Skeletal muscle cell (primary cell): ENCODE results near the gene MUS81.

ENCODE experiments used
- DNase-seq: peaks from one replicate; pipeline ENCODE4 v3.0.0-alpha.2; 2010; ENCODE audit warnings: low read depth
- H3K4me3 ChIP-seq: 2 replicates; pipeline ENCODE4 v1.5.1; 2011; ENCODE audit warnings: low read depth, mild to moderate bottlenecking, control low read depth, low read length, moderate library complexity

Gene MUS81

GRCh38 chr11:65857853-65858680, 2.2 kb upstream of the MUS81 start, which contains the start of gene CFL1:
Gene CFL1, minus strand, starts transcription at chr11:65858180. Its CDS starts 81 bp downstream, at chr11:65858099.
- DNase-seq = peak; percentile 93
- peak within 1 kb of the TSS; percentile 97 for H3K4me3 ChIP-seq

- DNase-seq = no peak
- peak overlapping the region; percentile 97 for H3K4me3 ChIP-seq
Observed at GRCh38 chr11:65858681-65859087, 1.5 kb upstream of the MUS81 start.

- peak overlapping the region; percentile 97 for H3K4me3 ChIP-seq
- DNase-seq = peak; percentile 94
Observed at GRCh38 chr11:65859095-65859811, 980 bp upstream of the MUS81 start.

GRCh38 chr11:65859812-65860277, 388 bp upstream of the MUS81 start:
- peak overlapping the region; percentile 97 for H3K4me3 ChIP-seq
- DNase-seq = no peak

- H3K4me3 ChIP-seq = peak overlapping the region; percentile 97
- no peak for DNase-seq
Observed at GRCh38 chr11:65861165-65861505, 902 bp downstream of the MUS81 start.

GRCh38 chr11:65861533-65862183, 1.4 kb downstream of the MUS81 start:
- peak overlapping the region; percentile 97 for H3K4me3 ChIP-seq
- no peak for DNase-seq

GRCh38 chr11:65862191-65862735, 2.0 kb downstream of the MUS81 start:
- no peak overlapping the region for H3K4me3 ChIP-seq
- no peak for DNase-seq

- DNase-seq = no peak
- no peak overlapping the region for H3K4me3 ChIP-seq
Observed at GRCh38 chr11:65862941-65863888, 3.0 kb downstream of the MUS81 start.

- no peak for DNase-seq
- no peak overlapping the region for H3K4me3 ChIP-seq
Observed at GRCh38 chr11:65863889-65864705, 3.9 kb downstream of the MUS81 start.

- H3K4me3 ChIP-seq = no peak overlapping the region
- no peak for DNase-seq
Observed at GRCh38 chr11:65864706-65865471, 4.7 kb downstream of the MUS81 start.

- DNase-seq = no peak
- no peak overlapping the region for H3K4me3 ChIP-seq
Observed at GRCh38 chr11:65865550-65866172, 5.4 kb downstream of the MUS81 start.

- DNase-seq = no peak
- no peak overlapping the region for H3K4me3 ChIP-seq
Observed at GRCh38 chr11:65866509-65867283, 6.5 kb downstream of the MUS81 start.

- no peak overlapping the region for H3K4me3 ChIP-seq
- no peak for DNase-seq
Observed at GRCh38 chr11:65867284-65868071, 7.2 kb downstream of the MUS81 start.

- DNase-seq = no peak
- H3K4me3 ChIP-seq = no peak overlapping the region
Observed at GRCh38 chr11:65868076-65868667, 7.9 kb downstream of the MUS81 start.

- H3K4me3 ChIP-seq = no peak overlapping the region
- DNase-seq = no peak
Observed at GRCh38 chr11:65868907-65869306, 8.7 kb downstream of the MUS81 start.
